GM12873 (cell line): Measurements from ENCODE around the gene SNAPC3.

Source experiments
- TF ChIP-seq, protein P1 (sequence below): IDR thresholded peaks from 2 replicates; pipeline ENCODE4 v1.5.1; 2012; ENCODE audit warnings: low read depth, mild to moderate bottlenecking, moderate library complexity, low read length, control low read depth; ENCODE audit not compliant: insufficient read depth; ENCODE audit errors: missing control alignments

Gene SNAPC3

DNA sequence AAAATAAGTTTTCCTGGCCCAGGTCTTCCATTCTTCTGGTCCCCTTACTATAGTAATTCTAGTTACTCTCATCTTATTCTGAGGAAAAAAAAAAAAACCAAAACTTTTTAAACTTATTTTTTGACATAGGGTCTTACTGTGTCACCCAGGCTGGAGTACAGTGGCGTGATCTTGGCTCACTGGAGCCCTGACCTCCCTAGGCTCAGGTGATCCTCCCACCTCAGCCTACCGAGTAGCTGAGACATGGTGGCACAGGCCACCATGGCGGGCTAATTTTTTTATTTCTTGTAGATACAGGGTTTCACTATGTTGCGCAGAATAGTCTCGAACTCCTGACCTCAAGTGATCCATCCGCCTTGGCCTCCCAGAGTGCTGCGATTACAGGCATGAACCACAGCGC is 38.4 kb downstream of the SNAPC3 start:
- TF ChIP-seq, protein P1, sequence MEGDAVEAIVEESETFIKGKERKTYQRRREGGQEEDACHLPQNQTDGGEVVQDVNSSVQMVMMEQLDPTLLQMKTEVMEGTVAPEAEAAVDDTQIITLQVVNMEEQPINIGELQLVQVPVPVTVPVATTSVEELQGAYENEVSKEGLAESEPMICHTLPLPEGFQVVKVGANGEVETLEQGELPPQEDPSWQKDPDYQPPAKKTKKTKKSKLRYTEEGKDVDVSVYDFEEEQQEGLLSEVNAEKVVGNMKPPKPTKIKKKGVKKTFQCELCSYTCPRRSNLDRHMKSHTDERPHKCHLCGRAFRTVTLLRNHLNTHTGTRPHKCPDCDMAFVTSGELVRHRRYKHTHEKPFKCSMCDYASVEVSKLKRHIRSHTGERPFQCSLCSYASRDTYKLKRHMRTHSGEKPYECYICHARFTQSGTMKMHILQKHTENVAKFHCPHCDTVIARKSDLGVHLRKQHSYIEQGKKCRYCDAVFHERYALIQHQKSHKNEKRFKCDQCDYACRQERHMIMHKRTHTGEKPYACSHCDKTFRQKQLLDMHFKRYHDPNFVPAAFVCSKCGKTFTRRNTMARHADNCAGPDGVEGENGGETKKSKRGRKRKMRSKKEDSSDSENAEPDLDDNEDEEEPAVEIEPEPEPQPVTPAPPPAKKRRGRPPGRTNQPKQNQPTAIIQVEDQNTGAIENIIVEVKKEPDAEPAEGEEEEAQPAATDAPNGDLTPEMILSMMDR: no peak

DNA sequence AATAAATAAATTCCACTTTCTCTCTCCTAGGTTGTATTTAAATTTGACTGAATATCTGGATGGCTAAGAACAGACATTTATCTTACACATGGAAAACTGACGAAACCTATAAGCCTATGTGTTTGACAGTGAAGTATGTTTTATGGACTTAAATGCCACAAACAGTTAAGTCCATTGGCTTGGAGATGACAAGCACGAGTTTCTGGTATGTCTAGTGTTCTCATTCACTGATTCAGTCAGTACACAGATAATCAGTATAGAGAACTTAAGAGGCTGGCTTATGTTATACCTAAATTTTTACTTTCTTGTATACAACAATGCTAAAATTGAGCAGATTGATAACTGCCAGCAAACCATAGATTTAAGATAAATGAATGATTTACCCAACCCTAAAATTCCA is 38.9 kb downstream of the SNAPC3 start:
- TF ChIP-seq, protein P1: no peak

DNA sequence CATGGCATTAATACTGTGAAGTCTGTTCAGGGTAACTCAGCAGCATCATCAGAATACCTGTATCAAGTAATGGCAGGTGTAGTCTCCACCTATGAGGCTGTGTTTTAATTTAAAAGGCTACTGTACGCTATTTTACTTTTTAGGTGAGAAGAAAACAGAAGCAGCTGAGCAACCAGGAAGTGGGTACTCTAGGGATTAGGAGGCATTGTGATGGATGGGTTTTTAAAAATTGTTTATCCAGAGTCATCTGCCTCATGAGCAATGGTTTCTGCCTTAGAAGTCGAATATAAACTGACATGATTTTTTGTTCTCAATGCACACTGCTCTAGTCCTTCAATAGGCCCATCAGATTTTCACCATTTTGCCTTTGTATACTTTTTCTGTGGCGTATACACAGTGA is 45.5 kb downstream of the SNAPC3 start:
- TF ChIP-seq, protein P1: no peak

DNA sequence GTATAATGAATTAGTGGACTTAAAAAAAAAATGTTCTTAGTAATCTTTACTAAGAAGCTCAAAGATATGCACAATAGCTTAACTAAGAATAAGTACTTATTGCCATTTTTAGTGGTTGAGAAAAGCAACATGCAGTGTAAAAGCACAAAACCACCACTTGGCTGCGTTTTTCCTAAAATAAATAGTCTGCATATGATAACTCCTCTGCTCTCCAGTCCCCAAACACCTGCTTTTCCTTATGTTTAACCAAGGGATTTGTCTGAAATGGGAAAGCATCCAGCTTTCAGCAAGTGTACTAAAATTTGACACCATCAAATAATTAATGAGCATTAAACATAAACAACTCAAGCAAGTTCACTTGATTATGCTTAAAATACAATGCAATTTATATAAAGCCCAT is 46.7 kb downstream of the SNAPC3 start:
- TF ChIP-seq, protein P1: no peak

DNA sequence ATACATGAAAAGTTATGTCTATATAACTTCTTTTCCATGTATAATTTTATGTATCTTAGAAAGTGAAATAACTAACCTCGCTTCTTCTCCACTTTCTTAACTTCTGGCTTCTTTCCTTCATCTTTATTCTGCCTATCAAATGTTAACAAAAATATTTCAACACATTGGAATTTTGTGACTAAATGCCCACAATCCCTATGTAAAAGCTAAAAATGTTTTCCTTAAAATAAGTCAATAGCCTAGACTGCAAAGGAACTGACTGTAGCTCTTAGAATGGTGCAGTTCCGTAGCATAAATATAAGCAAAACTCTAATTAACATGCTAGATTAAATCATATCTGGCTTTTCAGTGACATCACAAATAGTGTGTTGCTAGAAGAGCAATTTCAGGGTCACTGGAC is 47.2 kb downstream of the SNAPC3 start:
- TF ChIP-seq, protein P1: no peak

DNA sequence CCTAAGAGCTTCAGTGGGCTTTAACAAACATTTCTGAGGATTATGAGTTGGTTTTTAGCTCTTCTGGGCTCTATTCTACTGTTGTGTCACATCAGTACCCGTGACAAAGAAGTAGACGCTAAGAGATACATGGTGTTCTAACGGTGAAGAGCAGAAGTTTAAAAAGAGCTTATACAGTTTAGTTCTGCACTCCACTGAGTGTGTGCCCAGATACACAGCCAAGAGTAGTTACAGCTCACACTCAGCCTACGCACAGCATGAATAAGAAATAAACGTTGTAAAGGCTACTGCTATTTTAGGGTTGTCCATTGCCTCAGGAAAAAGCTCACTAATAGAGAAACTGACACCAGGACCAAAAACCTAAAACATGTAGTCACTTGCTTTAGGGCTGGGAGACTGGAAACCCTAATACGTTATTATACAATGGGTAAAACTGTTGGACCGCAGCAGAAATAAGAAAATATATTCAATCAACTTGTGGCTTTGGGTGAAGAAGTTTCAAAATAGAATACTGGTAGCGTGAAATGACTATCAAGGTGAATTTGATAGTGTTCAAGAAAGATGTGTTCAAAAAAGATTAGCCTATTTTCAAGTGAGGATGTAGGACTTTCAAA is 53.4 kb downstream of the SNAPC3 start:
- TF ChIP-seq, protein P1: no peak

DNA sequence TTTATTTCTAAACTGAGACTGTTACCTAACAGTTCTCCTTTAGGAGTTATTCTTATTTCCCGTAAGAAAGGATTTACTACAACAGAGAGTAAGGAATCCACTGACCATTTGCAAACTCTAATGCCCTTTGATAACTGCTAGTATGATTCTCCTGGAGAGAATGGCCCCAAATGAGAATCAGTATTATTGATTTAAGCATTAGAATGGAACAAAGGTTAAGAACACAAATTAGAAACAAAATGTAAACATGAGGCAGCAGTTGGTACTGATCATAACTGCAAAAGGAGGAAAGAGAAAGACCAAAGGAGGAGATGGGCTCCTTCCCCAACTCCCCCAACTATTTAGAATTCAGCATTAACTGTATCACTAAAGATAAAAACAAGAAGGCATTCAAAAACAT is 57.4 kb downstream of the SNAPC3 start:
- TF ChIP-seq, protein P1: no peak

DNA sequence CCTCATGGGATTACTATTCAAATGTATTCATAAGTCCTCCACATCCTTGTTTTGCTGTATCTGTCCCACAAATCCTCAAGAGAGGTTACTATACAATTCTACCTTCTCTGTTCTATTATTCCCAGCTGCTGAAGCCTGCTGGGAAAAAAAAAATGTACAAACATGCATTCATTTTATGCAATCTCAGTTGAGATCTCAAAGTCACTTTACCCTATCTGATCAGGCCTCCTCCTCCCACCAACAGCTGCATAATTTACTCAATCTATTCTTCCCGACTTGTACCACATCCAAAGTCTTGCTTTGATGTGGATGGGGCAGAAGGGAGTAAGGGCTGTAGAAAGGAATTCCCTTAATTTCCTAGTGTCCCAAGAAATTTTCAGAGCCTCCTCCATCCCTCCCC is 59.5 kb downstream of the SNAPC3 start:
- TF ChIP-seq, protein P1: no peak
